ENCODE results near the gene KLHDC8A.

Gene KLHDC8A

GRCh38 chr1:205294175-205294917 is 62.4 kb downstream of the KLHDC8A start:
- no peak for DNase-seq

GRCh38 chr1:205293350-205294074 is 63.2 kb downstream of the KLHDC8A start:
- no peak for DNase-seq

- DNase-seq, result no peak
Measured at GRCh38 chr1:205291596-205291995, 65.1 kb downstream of the KLHDC8A start.

- peak; percentile 62 for DNase-seq
Measured at GRCh38 chr1:205287767-205288559, 68.8 kb downstream of the KLHDC8A start.

- no peak for DNase-seq
Measured at GRCh38 chr1:205287076-205287475, 69.6 kb downstream of the KLHDC8A start.

GRCh38 chr1:205286335-205286950 is 70.3 kb downstream of the KLHDC8A start:
- DNase-seq, result no peak

All from activated T-cell treated with anti-CD3 and anti-CD28 coated beads for 4 hours (primary cell).